Measurements from ENCODE around the gene IL1B. TPM values are rescaled to one million over a fixed set of nuclear protein-coding genes. Genes with fewer than 3 reads are reported as not detected.
A peak's percentile ranks its signal among the peaks of the same experiment; 100 is the strongest.

IL1B gene
- total RNA-seq: 1 to 10 TPM in 1 of 4 donors, under 1 TPM in 2, not detected in 1; 0.55 to 3.8 (median 0.66) TPM
- 10 to 100 TPM in 1 of 3 donors, 1 to 10 TPM in 2; 6.0 to 32.4 (median 8.5) TPM for polyA plus RNA-seq

DNA sequence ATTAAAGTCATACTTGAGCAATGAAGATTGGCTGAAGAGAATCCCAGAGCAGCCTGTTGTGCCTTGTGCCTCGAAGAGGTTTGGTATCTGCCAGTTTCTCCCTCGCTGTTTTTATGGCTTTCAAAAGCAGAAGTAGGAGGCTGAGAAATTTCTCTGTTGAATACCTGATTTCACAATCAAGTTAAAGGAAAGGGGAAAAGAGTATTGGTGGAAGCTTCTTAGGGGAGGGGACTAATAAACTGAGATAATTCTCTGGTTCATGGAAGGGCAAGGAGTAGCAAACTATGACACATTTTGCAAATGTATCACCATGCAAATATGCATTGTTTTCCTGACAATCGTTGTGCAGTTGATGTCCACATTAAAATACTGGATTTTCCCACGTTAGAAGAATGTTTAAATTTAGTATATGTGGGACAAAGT is at the start of gene IL1B:
Gene IL1B (minus strand): TSS at position 85 of the 423 bp plus-strand sequence. CDS start 550 bp downstream, outside the sequence.
- no peaks in the 10 kb centered on the region for H3K36me3 ChIP-seq
- H3K27ac ChIP-seq: no peak within 1 kb of the TSS
- no peaks in the 10 kb centered on the region for H3K4me1 ChIP-seq
- no peaks in the 10 kb centered on the region for H3K9me3 ChIP-seq
- whole genome bisulfite sequencing, 2 donors: 16 to 18% methylated on average over 4 of the region's 4 CpGs
- no peak within 1 kb of the TSS for H3K4me3 ChIP-seq
- H3K27me3 ChIP-seq: no peaks in the 10 kb centered on the region
- intact Hi-C loops (cut with DNase I): no loop called here
- DNase-seq: no peak
- no peak for TF ChIP-seq POLR2A (IDR thresholded peaks at IDR 0.05)
- TF ChIP-seq CTCF (IDR thresholded peaks at IDR 0.05): no peak
- TF ChIP-seq POLR2AphosphoS5 (IDR thresholded peaks at IDR 0.05): no peak
- TF ChIP-seq EP300 (IDR thresholded peaks at IDR 0.05): no peak

DNA sequence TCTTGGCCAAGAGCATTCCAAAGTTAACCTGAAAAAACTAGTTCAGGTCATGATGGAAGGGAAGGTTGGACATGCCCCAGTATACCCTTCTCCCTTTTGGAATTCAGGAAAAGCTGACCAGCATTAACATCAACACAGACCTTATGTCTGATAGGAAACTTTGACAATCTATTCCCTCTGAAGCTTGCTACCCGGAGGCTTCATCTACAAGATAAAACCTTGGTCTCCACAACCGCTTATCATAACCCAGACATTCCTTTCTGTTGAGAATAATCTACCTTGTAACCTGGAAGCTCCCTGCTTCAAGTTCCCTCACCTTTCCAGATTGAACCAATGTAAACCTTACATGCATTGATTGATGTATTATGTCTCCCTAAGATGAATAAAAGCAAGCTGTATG is 49.7 kb upstream of the IL1B start:
- no peak overlapping the region for H3K4me3 ChIP-seq
- H3K36me3 ChIP-seq: no peaks in the 10 kb centered on the region
- H3K4me1 ChIP-seq: no peaks in the 10 kb centered on the region
- H3K9me3 ChIP-seq: no peaks in the 10 kb centered on the region
- no peak overlapping the region for H3K27ac ChIP-seq
- H3K27me3 ChIP-seq: no peaks in the 10 kb centered on the region
- TF ChIP-seq CTCF (IDR thresholded peaks at IDR 0.05): no peak
- no peak for TF ChIP-seq EP300 (IDR thresholded peaks at IDR 0.05)
- TF ChIP-seq POLR2A (IDR thresholded peaks at IDR 0.05): no peak
- no peak for TF ChIP-seq POLR2AphosphoS5 (IDR thresholded peaks at IDR 0.05)
- intact Hi-C loops (cut with DNase I): no loop called here
- DNase-seq: no peak
- WGBS, 2 donors: 95 to 96% methylated on average over 2 of the region's 2 CpGs

GRCh38 chr2:112885506-112885902 is 48.9 kb upstream of the IL1B start:
- H3K36me3 ChIP-seq: no peaks in the 10 kb centered on the region
- H3K27me3 ChIP-seq: no peaks in the 10 kb centered on the region
- no peaks in the 10 kb centered on the region for H3K9me3 ChIP-seq
- no peak for DNase-seq
- H3K4me3 ChIP-seq: no peak overlapping the region
- H3K4me1 ChIP-seq: no peaks in the 10 kb centered on the region
- TF ChIP-seq EP300 (IDR thresholded peaks at IDR 0.05) (no peak), POLR2A (IDR thresholded peaks at IDR 0.05) (no peak), POLR2AphosphoS5 (IDR thresholded peaks at IDR 0.05) (no peak), CTCF (IDR thresholded peaks at IDR 0.05) (no peak)
- no peak overlapping the region for H3K27ac ChIP-seq
- intact Hi-C loops (cut with DNase I): no loop called here
- 64 to 77% methylated on average over 4 of the region's 4 CpGs for WGBS, 2 donors

GRCh38 chr2:112884869-112885505 is 48.4 kb upstream of the IL1B start:
- intact Hi-C loops (cut with DNase I): no loop called here
- no peaks in the 10 kb centered on the region for H3K9me3 ChIP-seq
- no peak overlapping the region for H3K27ac ChIP-seq
- DNase-seq: no peak
- no peaks in the 10 kb centered on the region for H3K27me3 ChIP-seq
- TF ChIP-seq POLR2AphosphoS5 (IDR thresholded peaks at IDR 0.05): no peak
- TF ChIP-seq EP300 (IDR thresholded peaks at IDR 0.05): no peak
- peak in 3 of 4 experiments; percentile 24 to 27 (median 27) for TF ChIP-seq CTCF (IDR thresholded peaks at IDR 0.05)
- no peak for TF ChIP-seq POLR2A (IDR thresholded peaks at IDR 0.05)
- no peaks in the 10 kb centered on the region for H3K4me1 ChIP-seq
- no peaks in the 10 kb centered on the region for H3K36me3 ChIP-seq
- WGBS, 2 donors: 21 to 44% methylated on average over 6 of the region's 6 CpGs
- H3K4me3 ChIP-seq: no peak overlapping the region

DNA sequence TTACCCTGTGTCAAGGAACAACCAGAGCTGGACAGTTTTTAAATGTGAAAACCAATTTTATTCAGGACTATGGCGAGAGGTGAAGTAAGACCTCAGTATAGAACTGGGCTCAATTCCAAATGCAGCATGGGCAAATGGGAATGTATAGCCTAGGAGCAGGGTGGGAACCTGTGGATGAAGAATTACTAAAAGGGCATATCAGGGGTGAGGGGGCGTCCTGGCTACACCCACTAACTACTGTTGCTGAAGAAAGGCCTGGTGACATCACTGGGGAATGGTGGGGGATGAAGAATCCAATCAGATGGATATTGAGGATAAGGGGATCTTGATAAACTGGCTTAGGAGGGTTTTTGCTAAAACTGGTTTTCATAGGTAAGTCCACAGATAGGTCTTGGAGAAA is 47.1 kb upstream of the IL1B start:
- H3K9me3 ChIP-seq: no peaks in the 10 kb centered on the region
- DNase-seq: no peak
- no peak overlapping the region for H3K4me3 ChIP-seq
- no peaks in the 10 kb centered on the region for H3K4me1 ChIP-seq
- no peaks in the 10 kb centered on the region for H3K27me3 ChIP-seq
- H3K36me3 ChIP-seq: no peaks in the 10 kb centered on the region
- 91 to 94% methylated on average over 2 of the region's 2 CpGs for WGBS, 2 donors
- TF ChIP-seq POLR2A (IDR thresholded peaks at IDR 0.05) (no peak), CTCF (IDR thresholded peaks at IDR 0.05) (no peak), EP300 (IDR thresholded peaks at IDR 0.05) (no peak), POLR2AphosphoS5 (IDR thresholded peaks at IDR 0.05) (no peak)
- intact Hi-C loops (cut with DNase I): no loop called here
- no peak overlapping the region for H3K27ac ChIP-seq
